B cell (primary cell): ENCODE data around the gene ZNF354B. TPM values are rescaled to one million over a fixed set of nuclear protein-coding genes. Genes with fewer than 3 reads are reported as not detected.

Experiments used
- ATAC-seq: fragments of 200-7000 bp; cut with Tn5 transposase; one replicate; pipeline ENCODE4 v1.10.0; 2021; ENCODE audit warnings: low read depth, mild to moderate bottlenecking, moderate number of reproducible peaks, moderate library complexity
- CTCF ChIA-PET: fragments of 350-600 bp; sonication (Branson Sonifier 250); formaldehyde crosslinking; loops from one replicate; lab custom pipeline; 2021; ENCODE audit warnings: antibody characterized with exemption, inconsistent platforms; lab: Charles Lee
- POLR2A ChIA-PET: fragments of 350-600 bp; sonication (Branson Sonifier 250); formaldehyde crosslinking; loops from one replicate; lab custom pipeline; 2021; ENCODE audit warnings: antibody characterized with exemption; lab: Charles Lee
- DNase-seq: peaks from one replicate; pipeline ENCODE4 v3.0.0; 2013
- H2AFZ ChIP-seq: 2 replicates; pipeline ENCODE4 v1.6.1; 2012; ENCODE audit warnings: mild to moderate bottlenecking, low read depth, low read length; ENCODE audit not compliant: insufficient read depth, poor library complexity, severe bottlenecking
- H3K27ac ChIP-seq, 2 donors: 1 replicate in 1 of 2; 2 replicates in 1 of 2; pipeline ENCODE4 v1.5.1; 2012 to 2013; ENCODE audit warnings: low read length in 2 of 2, mild to moderate bottlenecking in 2 of 2, moderate library complexity in 1 of 2
- H3K27me3 ChIP-seq, 4 experiments: fragments of 200-600 bp in 1 of 4; sonication (generic) in 1 of 4; replicated peaks in 1 of 4; 1 replicate in 2 of 4; 2 replicates in 2 of 4; pipeline versions ENCODE4 v1.6.1 to v1.7.0; 2013 to 2016; ENCODE audit warnings: low read length in 3 of 4, mild to moderate bottlenecking in 2 of 4, mixed read lengths in 1 of 4, moderate library complexity in 1 of 4; ENCODE audit not compliant: insufficient read depth in 4 of 4, control insufficient read depth in 3 of 4; ENCODE audit errors: control extremely low read depth in 1 of 4
- H3K36me3 ChIP-seq, 2 experiments: replicated peaks in 1 of 2; 1 replicate in 1 of 2; 2 replicates in 1 of 2; pipeline versions ENCODE4 v1.6.1 to v1.7.1; 2013; ENCODE audit warnings: low read length in 1 of 2; ENCODE audit not compliant: insufficient read depth in 2 of 2, control insufficient read depth in 1 of 2; ENCODE audit errors: control extremely low read depth in 1 of 2, extremely low read depth in 1 of 2
- H3K4me1 ChIP-seq, 2 donors: fragments of 200-600 bp in 1 of 2; sonication (generic) in 1 of 2; 1 replicate in 1 of 2; 2 replicates in 1 of 2; pipeline versions ENCODE4 v1.5.1 to v1.6.1; 2013 to 2017; ENCODE audit warnings: low read length in 2 of 2; ENCODE audit not compliant: control insufficient read depth in 2 of 2, insufficient read depth in 2 of 2
- H3K4me2 ChIP-seq: replicated peaks from 2 replicates; pipeline ENCODE3; 2012; ENCODE audit warnings: mild to moderate bottlenecking, low read depth, low read length; ENCODE audit not compliant: poor library complexity, severe bottlenecking
- H3K4me3 ChIP-seq, 5 experiments: fragments of 200-600 bp in 1 of 5; sonication (generic) in 1 of 5; 1 replicate in 3 of 5; 2 replicates in 2 of 5; pipeline versions ENCODE4 v1.5.1 to v1.7.0; 2011 to 2016; ENCODE audit warnings: low read length in 4 of 5, mild to moderate bottlenecking in 4 of 5, low read depth in 2 of 5, control low read depth in 1 of 5, moderate library complexity in 1 of 5; ENCODE audit not compliant: insufficient read depth in 1 of 5; ENCODE audit errors: control extremely low read depth in 1 of 5, extremely low read depth in 1 of 5
- H3K79me2 ChIP-seq: fragments of 200-600 bp; sonication (generic); one replicate; pipeline ENCODE4 v1.6.0; 2016; ENCODE audit warnings: low read length; ENCODE audit not compliant: control insufficient read depth, insufficient read depth
- H3K9ac ChIP-seq: fragments of 200-600 bp; sonication (generic); 2 replicates; pipeline ENCODE4 v1.6.1; 2017; ENCODE audit warnings: mild to moderate bottlenecking, low read length, moderate library complexity
- H3K9me3 ChIP-seq, 3 donors: one replicate each; pipeline versions ENCODE4 v1.6.1 to v1.7.1; 2013; ENCODE audit warnings: low read length in 2 of 3; ENCODE audit not compliant: control insufficient read depth in 2 of 3, insufficient read depth in 1 of 3; ENCODE audit errors: control extremely low read depth in 1 of 3
- H4K20me1 ChIP-seq: 2 replicates; pipeline ENCODE4 v1.6.0; 2012; ENCODE audit warnings: mild to moderate bottlenecking, low read length; ENCODE audit not compliant: insufficient read depth, control insufficient read depth, poor library complexity, severe bottlenecking
- H3K27ac Mint-ChIP-seq: one replicate; pipeline ENCODE4 v1.8.0; 2021; ENCODE audit warnings: mixed read lengths
- H3K27me3 Mint-ChIP-seq: one replicate; pipeline ENCODE4 v1.8.0; 2021; ENCODE audit warnings: mixed read lengths
- H3K4me1 Mint-ChIP-seq: one replicate; pipeline ENCODE4 v1.8.0; 2021; ENCODE audit warnings: mixed read lengths
- H3K4me3 Mint-ChIP-seq: one replicate; pipeline ENCODE4 v1.8.0; 2021; ENCODE audit warnings: mixed read lengths
- H3K9me3 Mint-ChIP-seq: one replicate; pipeline ENCODE4 v1.8.0; 2022; ENCODE audit warnings: mixed read lengths; ENCODE audit not compliant: insufficient read depth
- EZH2 ChIP-seq: IDR thresholded peaks from 2 replicates; pipeline ENCODE4 v1.6.1; 2012; ENCODE audit warnings: borderline replicate concordance, low read depth, mild to moderate bottlenecking, moderate library complexity, low read length; ENCODE audit not compliant: insufficient read depth, poor library complexity, severe bottlenecking
- WGBS: methylation state at CpG from one replicate; pipeline ENCODE4 v1.1.5; 2013; ENCODE audit warnings: missing lambda C conversion rate; ENCODE audit not compliant: insufficient coverage; 5-methylcytosine and 5-hydroxymethylcytosine counted together
- intact Hi-C: fragments of 100-400 bp; cut with micrococcal nuclease; formaldehyde crosslinking; loops from one replicate; pipeline ENCODE4 v1.10.0; 2022
- polyA plus RNA-seq: library from polyadenylated mRNA; depleted of rRNA; stranded (reverse); fragments of >200 nt; gene quantifications from 2 replicates; pipeline ENCODE4 v1.2.3, GENCODE V29; 2012
- total RNA-seq, 2 donors: library from RNA; stranded (reverse); fragments of 120-200 nt in 1 of 2; gene quantifications; 1 replicate in 1 of 2; 2 replicates in 1 of 2; pipeline versions ENCODE4 v1.2.3 to v1.2.4, GENCODE V29; 2013 to 2022
- TF ChIP-seq, protein P1 (sequence below): fragments of 200-600 bp; IDR thresholded peaks from one replicate; pipeline ENCODE4 v1.8.0; 2022; ENCODE audit warnings: antibody characterized with exemption, mild to moderate bottlenecking

The ZNF354B gene
- total and polyA plus RNA-seq, 2 donors (not counting 1 experiment from before 2014, with no cell fraction given) = 19.5 to 34.6 TPM

GRCh38 chr5:178820001-178820400 lies 39.8 kb upstream of the ZNF354B start:
- Mint-ChIP-seq H3K9me3 (no peaks in the 10 kb centered on the region), H3K4me3 (no peak overlapping the region), H3K4me1 (no peaks in the 10 kb centered on the region), H3K27ac (no peak overlapping the region), H3K27me3 (peaks cover 9% of the 10 kb centered on the region)
- peaks cover 0 to 2% (median 0%) of the 10 kb centered on the region in 4 experiments for H3K27me3 ChIP-seq
- intact Hi-C loops = no loop called here
- no peaks in the 10 kb centered on the region for H3K79me2 ChIP-seq
- ChIA-PET POLR2A (no interaction called here), CTCF (no interaction called here)
- no peaks in the 10 kb centered on the region for H3K36me3 ChIP-seq
- H3K9me3 ChIP-seq = peaks cover 0 to 5% (median 0%) of the 10 kb centered on the region in 3 donors
- DNase-seq = no peak
- no CpG with 5 or more reads among the region's 2 CpGs for WGBS
- H3K9ac ChIP-seq = no peak overlapping the region
- H3K4me3 ChIP-seq = no peak overlapping the region
- H3K4me2 ChIP-seq = no peak overlapping the region
- no peaks in the 10 kb centered on the region for H3K4me1 ChIP-seq
- ATAC-seq = no peak
- TF ChIP-seq EZH2 = no peak
- TF ChIP-seq, protein P1, sequence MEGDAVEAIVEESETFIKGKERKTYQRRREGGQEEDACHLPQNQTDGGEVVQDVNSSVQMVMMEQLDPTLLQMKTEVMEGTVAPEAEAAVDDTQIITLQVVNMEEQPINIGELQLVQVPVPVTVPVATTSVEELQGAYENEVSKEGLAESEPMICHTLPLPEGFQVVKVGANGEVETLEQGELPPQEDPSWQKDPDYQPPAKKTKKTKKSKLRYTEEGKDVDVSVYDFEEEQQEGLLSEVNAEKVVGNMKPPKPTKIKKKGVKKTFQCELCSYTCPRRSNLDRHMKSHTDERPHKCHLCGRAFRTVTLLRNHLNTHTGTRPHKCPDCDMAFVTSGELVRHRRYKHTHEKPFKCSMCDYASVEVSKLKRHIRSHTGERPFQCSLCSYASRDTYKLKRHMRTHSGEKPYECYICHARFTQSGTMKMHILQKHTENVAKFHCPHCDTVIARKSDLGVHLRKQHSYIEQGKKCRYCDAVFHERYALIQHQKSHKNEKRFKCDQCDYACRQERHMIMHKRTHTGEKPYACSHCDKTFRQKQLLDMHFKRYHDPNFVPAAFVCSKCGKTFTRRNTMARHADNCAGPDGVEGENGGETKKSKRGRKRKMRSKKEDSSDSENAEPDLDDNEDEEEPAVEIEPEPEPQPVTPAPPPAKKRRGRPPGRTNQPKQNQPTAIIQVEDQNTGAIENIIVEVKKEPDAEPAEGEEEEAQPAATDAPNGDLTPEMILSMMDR = no peak
- no peaks in the 10 kb centered on the region for H4K20me1 ChIP-seq
- no peak overlapping the region for H2AFZ ChIP-seq
- H3K27ac ChIP-seq = no peak overlapping the region

DNA sequence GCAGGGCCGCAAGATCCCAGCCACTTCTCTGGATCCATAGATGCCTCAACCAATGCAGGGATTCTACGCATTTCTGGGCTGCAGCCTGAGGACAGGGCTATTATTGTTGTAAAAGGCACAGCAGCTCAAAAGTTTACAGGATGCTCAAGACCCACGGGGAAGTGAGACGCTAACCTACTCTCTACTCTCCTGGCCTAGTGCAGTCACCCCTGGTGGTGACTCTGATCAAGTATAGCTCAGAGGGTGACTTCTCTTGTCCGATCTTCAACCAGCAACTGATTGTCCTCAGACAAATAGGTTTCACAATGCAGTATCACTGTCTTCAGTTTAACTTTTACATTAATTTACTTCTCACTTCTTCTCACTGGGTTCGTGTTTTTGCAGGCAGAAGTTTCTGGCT lies 34.3 kb upstream of the ZNF354B start:
- intact Hi-C loops = no loop called here
- TF ChIP-seq, protein P1 = no peak
- TF ChIP-seq EZH2 = no peak
- no peak overlapping the region for H2AFZ ChIP-seq
- H3K9ac ChIP-seq = no peak overlapping the region
- H3K27me3 ChIP-seq = peaks cover 0 to 2% (median 0%) of the 10 kb centered on the region in 4 experiments
- Mint-ChIP-seq H3K9me3 (no peaks in the 10 kb centered on the region), H3K27me3 (peaks cover 10% of the 10 kb centered on the region), H3K4me1 (no peaks in the 10 kb centered on the region), H3K4me3 (no peak overlapping the region), H3K27ac (no peak overlapping the region)
- H3K4me2 ChIP-seq = no peak overlapping the region
- H3K27ac ChIP-seq = no peak overlapping the region
- DNase-seq (no peak), ATAC-seq (no peak)
- 90% methylated on average over 4 of the region's 6 CpGs for WGBS
- ChIA-PET CTCF (no interaction called here), POLR2A (no interaction called here)
- H3K79me2 ChIP-seq = no peaks in the 10 kb centered on the region
- no peak overlapping the region for H3K4me3 ChIP-seq
- H3K36me3 ChIP-seq = no peaks in the 10 kb centered on the region
- no peaks in the 10 kb centered on the region for H3K4me1 ChIP-seq
- no peaks in the 10 kb centered on the region for H3K9me3 ChIP-seq
- H4K20me1 ChIP-seq = no peaks in the 10 kb centered on the region
